ENCODE results near the gene ATPAF2.

DNA sequence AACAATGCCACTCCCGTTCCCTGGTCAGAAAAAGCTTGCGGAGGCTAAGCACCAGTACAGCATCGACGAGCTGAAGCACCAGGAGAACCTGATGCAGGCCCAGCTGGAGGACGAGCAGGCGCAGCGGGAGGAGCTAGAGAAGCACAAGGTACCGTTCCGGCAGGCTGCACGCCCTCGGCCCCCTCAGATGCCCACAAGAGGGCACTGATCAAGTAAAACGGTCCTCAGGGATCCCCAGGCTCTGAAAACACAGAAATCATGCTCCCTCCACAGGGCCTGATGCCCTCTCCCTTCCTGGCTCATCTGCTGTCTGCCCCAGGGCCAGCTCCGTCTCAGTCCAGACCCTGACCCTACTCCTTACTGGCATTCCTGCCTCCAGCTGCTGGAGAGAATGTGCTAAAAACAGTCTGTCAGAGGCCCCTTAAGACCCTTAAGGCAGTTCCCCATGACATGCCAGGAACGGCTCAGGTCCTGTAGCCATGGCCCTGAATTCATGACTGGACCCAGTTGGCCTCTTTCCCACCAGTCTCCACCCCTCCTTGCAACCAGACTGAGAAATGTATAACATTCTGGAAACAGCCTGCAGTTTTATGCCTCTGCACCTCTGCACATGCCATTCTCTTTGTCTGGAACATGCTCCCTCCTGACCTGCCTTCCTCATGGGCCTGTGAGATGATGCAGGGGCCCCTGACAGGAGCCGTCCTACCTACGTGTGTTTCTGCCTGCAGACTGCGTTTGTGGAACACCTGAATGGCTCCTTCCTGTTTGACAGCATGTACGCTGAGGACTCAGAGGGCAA lies 44.5 kb downstream of the ATPAF2 start:
- TF ChIP-seq KDM1A (IDR thresholded peaks at IDR 0.05; ENCODE audit: borderline replicate concordance), result no peak
- no peak for TF ChIP-seq HCFC1 (IDR thresholded peaks at IDR 0.05; ENCODE audit: low read length)
- TF ChIP-seq, protein P1, sequence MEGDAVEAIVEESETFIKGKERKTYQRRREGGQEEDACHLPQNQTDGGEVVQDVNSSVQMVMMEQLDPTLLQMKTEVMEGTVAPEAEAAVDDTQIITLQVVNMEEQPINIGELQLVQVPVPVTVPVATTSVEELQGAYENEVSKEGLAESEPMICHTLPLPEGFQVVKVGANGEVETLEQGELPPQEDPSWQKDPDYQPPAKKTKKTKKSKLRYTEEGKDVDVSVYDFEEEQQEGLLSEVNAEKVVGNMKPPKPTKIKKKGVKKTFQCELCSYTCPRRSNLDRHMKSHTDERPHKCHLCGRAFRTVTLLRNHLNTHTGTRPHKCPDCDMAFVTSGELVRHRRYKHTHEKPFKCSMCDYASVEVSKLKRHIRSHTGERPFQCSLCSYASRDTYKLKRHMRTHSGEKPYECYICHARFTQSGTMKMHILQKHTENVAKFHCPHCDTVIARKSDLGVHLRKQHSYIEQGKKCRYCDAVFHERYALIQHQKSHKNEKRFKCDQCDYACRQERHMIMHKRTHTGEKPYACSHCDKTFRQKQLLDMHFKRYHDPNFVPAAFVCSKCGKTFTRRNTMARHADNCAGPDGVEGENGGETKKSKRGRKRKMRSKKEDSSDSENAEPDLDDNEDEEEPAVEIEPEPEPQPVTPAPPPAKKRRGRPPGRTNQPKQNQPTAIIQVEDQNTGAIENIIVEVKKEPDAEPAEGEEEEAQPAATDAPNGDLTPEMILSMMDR (IDR thresholded peaks at IDR 0.05 in 2 of 3, conservative IDR thresholded peaks at IDR 0.05 in 1 of 3; ENCODE audit: control insufficient read depth in 2 of 3, extremely low read depth in 1 of 3, insufficient read depth in 1 of 3, low read depth in 3 of 3, low read length in 3 of 3), result peak; percentile 33 to 38 (median 33); a peak in 5 of 6 replicates
- TF ChIP-seq ZZZ3 (IDR thresholded peaks at IDR 0.05; ENCODE audit: control insufficient read depth, insufficient read length, low read depth), result no peak
- no peak for TF ChIP-seq POLR2A (IDR thresholded peaks at IDR 0.05; ENCODE audit: low read depth, low read length)
- TF ChIP-seq YBX1 (IDR thresholded peaks at IDR 0.05), result no peak
- TF ChIP-seq, protein P2, sequence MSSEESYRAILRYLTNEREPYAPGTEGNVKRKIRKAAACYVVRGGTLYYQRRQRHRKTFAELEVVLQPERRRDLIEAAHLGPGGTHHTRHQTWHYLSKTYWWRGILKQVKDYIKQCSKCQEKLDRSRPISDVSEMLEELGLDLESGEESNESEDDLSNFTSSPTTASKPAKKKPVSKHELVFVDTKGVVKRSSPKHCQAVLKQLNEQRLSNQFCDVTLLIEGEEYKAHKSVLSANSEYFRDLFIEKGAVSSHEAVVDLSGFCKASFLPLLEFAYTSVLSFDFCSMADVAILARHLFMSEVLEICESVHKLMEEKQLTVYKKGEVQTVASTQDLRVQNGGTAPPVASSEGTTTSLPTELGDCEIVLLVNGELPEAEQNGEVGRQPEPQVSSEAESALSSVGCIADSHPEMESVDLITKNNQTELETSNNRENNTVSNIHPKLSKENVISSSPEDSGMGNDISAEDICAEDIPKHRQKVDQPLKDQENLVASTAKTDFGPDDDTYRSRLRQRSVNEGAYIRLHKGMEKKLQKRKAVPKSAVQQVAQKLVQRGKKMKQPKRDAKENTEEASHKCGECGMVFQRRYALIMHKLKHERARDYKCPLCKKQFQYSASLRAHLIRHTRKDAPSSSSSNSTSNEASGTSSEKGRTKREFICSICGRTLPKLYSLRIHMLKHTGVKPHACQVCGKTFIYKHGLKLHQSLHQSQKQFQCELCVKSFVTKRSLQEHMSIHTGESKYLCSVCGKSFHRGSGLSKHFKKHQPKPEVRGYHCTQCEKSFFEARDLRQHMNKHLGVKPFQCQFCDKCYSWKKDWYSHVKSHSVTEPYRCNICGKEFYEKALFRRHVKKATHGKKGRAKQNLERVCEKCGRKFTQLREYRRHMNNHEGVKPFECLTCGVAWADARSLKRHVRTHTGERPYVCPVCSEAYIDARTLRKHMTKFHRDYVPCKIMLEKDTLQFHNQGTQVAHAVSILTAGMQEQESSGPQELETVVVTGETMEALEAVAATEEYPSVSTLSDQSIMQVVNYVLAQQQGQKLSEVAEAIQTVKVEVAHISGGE (CRISPR knock-in tag; IDR thresholded peaks at IDR 0.05), result no peak
- no peak for TF ChIP-seq BHLHE40 (IDR thresholded peaks at IDR 0.05; ENCODE audit: borderline replicate concordance in 1 of 2, low read depth in 2 of 2, low read length in 1 of 2)
- no peak for TF ChIP-seq ESRRA (IDR thresholded peaks at IDR 0.05; ENCODE audit: low read length)
- no peak for TF ChIP-seq NFYB (IDR thresholded peaks at IDR 0.05; ENCODE audit: insufficient read depth, low read depth, low read length)
- TF ChIP-seq, protein P3, sequence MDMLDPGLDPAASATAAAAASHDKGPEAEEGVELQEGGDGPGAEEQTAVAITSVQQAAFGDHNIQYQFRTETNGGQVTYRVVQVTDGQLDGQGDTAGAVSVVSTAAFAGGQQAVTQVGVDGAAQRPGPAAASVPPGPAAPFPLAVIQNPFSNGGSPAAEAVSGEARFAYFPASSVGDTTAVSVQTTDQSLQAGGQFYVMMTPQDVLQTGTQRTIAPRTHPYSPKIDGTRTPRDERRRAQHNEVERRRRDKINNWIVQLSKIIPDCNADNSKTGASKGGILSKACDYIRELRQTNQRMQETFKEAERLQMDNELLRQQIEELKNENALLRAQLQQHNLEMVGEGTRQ (IDR thresholded peaks at IDR 0.05; ENCODE audit: borderline replicate concordance, low read depth, low read length), result no peak
- no peak for TF ChIP-seq GATAD2B (conservative IDR thresholded peaks at IDR 0.05; ENCODE audit: low read depth)
- no peak for TF ChIP-seq SIN3A (IDR thresholded peaks at IDR 0.05; ENCODE audit: low read depth, low read length)
